ENCODE data around the gene TRMT13. TPM values are rescaled to one million over a fixed set of nuclear protein-coding genes. Genes with fewer than 3 reads are reported as not detected.

The TRMT13 gene
- total and polyA plus RNA-seq, 9 of the 15 experiments (the other 6 are each of a cell fraction or from before 2014, with no cell fraction given), result 18.7 to 33.0 (median 28.9) TPM

GRCh38 chr1:100132566-100133477 is at the start of gene TRMT13, which contains the start of gene SASS6 (continued):
- TF ChIP-seq NFYB (IDR thresholded peaks at IDR 0.05; ENCODE audit: extremely low read depth, insufficient read length) (peak; percentile 7), NR2F6 (CRISPR knock-in tag; IDR thresholded peaks at IDR 0.05) (no peak), WHSC1 (IDR thresholded peaks at IDR 0.05; ENCODE audit: low read length) (no peak), FOXJ2 (tag; IDR thresholded peaks at IDR 0.05) (peak; percentile 66; the same call in 1 of the 2 replicates), FOXA3 (CRISPR knock-in tag; conservative IDR thresholded peaks at IDR 0.05 in 1 of 2, IDR thresholded peaks at IDR 0.05 in 1 of 2) (no peak), SREBF2 (CRISPR knock-in tag; IDR thresholded peaks at IDR 0.05) (no peak), TFAM (CRISPR knock-in tag; conservative IDR thresholded peaks at IDR 0.05) (no peak), ARID3B (CRISPR knock-in tag; IDR thresholded peaks at IDR 0.05; ENCODE audit: borderline replicate concordance) (no peak), ELF2 (CRISPR knock-in tag; IDR thresholded peaks at IDR 0.05) (peak; percentile 90), LEF1 (IDR thresholded peaks at IDR 0.05) (peak; percentile 65; the same call in 1 of the 2 replicates), IRF1 (CRISPR knock-in tag; IDR thresholded peaks at IDR 0.05; ENCODE audit: borderline replicate concordance) (no peak), BCL6 (CRISPR knock-in tag; IDR thresholded peaks at IDR 0.05) (no peak), THAP7 (CRISPR knock-in tag; IDR thresholded peaks at IDR 0.05) (no peak), ZFP30 (CRISPR knock-in tag; IDR thresholded peaks at IDR 0.05; ENCODE audit: borderline replicate concordance) (no peak), ZKSCAN1 (IDR thresholded peaks at IDR 0.05; ENCODE audit: low read depth, low read length) (no peak; the same call in none of the 2 replicates), SMARCE1 (IDR thresholded peaks at IDR 0.05) (no peak), NR1H2 (CRISPR knock-in tag; IDR thresholded peaks at IDR 0.05) (0 out of 2 replicates have a peak, but pooled peaks have one; percentile 85), ZBTB49 (CRISPR knock-in tag; IDR thresholded peaks at IDR 0.05; ENCODE audit: borderline replicate concordance) (no peak), SMAD1 (IDR thresholded peaks at IDR 0.05; ENCODE audit: low read depth, low read length, partially characterized antibody) (peak; percentile 23), GATAD2A (IDR thresholded peaks at IDR 0.05) (0 out of 2 replicates have a peak, but pooled peaks have one; percentile 25), HDAC2 (IDR thresholded peaks at IDR 0.05) (peak; percentile 90)

Data from K562 (cell line).